ENCODE results near the gene ZNF467.

ZNF467 gene

DNA sequence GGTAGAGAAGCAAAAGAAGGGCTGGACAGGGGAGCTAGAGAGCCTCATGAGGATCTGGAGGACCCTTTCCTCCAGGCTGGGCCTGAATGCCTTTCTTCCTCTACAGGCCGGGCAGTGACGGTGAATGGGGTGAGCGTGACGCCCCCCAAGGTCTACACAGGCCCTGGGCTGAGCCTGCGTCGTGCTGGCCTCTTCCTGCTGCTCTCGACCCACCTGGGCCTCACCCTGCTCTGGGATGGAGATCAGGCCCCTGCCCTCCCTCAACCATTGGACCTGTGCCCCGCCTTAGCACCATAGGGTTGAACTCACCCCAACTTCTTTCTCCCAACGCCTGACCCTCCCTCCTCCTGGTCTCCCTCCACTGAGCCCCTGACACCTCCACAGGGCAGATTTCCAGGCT, 12.6 kb upstream of the ZNF467 start:
- DNase-seq (ENCODE audit: low read depth), result no peak

DNA sequence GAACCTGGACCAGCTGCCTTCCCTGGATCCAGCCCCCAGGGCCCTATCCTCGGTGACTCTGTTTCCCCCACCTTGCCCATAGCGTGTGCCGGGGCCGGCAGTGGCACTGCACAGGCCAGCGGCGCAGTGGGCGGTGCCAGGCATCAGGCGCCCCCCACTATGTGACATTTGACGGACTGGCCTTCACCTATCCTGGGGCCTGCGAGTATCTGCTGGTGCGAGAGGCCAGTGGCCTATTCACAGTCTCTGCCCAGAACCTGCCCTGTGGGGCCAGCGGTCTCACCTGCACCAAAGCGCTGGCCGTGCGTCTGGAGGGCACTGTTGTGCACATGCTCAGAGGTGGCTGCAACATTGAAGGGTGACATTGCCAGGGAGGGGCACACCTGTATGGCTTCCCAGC, 12.0 kb upstream of the ZNF467 start:
- DNase-seq (ENCODE audit: low read depth), result no peak

DNA sequence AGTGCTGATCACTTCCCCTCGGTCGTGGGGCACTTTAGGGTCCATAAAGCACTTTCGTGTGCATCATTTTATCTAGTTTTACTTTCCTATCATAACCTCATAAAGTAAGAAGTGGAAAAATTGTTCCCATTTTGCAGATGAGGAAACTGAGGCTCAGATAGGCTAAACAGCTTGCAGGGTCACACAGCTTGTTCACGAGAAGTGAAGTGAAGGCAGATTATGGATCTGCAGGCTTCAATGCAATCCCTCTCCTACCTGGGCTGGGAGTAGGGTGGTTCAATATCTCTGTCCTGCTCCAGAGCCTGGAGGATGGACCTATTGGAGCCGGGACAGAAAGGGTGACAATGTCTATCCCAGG, 10.8 kb upstream of the ZNF467 start:
- no peak for DNase-seq (ENCODE audit: low read depth)

DNA sequence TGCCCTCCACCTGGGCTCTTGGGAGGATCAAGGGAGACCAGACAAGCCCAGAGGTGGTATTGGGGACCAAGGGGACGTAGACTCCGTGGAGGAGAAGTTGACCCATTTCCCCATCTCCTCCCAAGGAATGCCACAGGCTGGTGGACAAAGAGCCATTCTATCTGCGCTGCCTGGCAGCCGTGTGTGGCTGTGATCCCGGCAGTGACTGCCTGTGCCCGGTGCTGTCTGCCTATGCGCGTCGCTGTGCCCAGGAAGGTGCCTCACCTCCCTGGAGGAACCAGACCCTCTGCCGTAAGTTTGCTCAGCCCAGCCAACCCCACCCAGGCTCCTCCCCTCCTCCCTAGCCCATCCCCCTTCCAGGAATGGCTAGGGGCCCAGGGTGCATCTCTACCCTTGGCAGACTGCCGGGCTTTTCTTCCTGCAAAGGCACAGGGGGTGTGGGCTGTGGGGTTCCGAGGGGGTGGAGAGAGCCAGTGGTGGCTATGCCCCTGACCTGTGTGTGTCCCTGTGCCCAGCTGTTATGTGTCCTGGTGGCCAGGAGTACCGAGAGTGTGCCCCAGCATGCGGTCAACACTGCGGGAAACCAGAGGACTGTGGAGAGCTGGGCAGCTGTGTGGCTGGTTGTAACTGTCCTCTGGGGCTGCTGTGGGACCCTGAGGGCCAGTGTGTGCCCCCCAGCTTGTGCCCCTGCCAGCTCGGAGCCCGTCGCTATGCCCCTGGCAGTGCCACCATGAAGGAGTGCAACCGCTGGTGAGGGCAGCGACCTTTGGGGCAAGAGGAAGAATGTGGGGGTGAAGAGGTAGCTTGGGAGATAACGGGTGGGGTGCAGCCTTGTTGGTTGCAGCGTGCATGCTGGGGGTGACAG, 10.2 kb upstream of the ZNF467 start:
- DNase-seq (ENCODE audit: low read depth), result no peak

DNA sequence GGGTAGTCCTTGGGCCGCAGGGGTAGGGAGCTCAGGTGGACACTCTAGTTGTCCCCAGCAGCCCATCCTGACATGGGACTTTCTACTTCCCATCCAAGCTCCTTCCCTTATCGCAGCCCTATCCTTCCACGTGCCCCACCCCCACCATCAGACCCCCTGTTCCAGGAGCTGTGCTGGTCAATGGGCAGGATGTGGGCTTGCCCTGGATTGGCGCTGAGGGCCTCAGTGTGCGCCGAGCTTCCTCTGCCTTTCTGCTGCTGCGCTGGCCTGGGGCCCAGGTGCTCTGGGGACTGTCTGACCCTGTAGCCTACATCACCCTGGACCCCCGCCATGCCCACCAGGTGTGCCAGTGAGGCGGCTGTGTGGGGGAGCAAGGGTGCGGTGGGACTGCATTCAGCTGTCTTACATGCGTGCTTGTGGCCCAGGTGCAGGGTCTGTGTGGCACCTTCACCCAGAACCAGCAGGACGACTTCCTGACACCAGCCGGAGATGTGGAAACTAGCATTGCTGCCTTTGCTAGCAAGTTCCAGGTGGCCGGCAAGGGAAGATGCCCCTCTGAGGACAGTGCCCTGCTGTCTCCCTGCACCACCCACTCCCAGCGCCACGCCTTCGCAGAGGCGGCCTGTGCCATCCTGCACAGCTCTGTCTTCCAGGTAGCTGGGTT, 9.4 kb upstream of the ZNF467 start:
- no peak for DNase-seq (ENCODE audit: low read depth)

DNA sequence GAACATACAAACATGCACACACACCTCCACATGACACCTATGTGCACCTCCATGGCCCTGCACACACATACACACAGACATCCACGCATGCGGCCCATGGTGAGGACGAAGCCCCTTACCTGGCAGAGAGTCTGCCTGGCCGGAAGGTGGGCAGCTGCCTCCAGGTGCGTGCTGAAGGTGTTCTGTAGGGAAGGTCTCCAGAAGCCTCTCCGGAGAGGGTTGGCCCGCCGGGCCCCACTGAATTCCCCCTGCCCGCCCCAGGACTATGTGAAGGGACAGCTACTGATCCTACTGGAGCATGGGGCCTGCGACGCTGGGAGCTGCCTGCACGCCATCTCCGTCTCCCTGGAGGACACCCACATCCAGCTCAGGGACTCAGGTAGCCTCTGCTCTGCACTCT, 8.5 kb upstream of the ZNF467 start:
- no peak for DNase-seq (ENCODE audit: low read depth)

DNA sequence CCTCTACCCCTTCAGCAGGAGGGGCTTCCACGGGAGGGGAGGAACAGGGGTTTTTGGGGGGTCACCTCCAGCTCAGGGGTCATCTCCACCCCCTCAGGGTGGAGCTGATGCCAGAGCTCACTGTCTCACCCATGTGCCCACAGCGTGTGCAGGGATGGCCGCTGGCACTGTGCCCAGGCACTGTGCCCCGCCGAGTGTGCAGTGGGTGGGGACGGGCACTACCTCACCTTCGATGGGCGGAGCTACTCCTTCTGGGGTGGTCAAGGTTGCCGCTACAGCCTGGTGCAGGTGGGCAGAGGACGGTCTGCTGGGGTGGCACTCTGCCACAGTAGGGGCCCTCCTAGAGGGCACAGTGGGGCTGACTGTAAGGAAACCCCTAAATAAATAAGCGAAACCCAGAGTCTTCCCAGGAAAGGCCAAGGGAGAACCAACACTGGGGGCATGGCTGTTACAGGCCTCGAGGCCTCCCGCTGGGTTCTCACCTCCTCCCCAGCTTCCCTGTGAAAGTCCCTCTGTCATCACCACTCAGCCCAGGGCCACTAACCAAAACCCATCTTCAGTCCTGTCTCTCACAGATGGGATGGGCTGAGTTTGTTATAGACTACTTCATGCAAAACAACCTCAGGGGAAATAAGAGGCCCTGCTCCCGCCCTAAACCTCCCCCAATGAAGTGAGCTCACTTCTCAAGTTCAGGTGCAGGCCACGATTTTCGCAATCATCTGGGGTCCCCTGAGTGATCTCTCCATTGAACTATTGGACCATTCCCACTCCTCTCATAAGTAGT, 7.4 kb upstream of the ZNF467 start:
- DNase-seq (ENCODE audit: low read depth), result no peak

DNA sequence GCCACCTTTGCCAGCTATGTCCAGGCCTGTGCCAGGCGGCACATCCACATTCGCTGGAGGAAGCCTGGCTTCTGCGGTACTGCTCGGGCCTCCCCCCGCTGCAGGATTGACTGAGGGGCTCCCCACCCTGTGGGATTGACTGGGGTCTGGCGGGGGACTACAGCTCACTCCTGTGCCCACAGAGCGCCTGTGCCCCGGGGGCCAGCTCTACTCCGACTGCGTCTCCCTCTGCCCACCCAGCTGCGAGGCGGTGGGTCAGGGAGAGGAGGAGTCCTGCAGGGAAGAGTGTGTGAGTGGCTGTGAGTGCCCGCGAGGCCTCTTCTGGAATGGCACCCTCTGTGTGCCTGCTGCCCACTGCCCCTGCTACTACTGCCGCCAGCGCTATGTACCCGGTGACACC, 6.7 kb upstream of the ZNF467 start:
- DNase-seq (ENCODE audit: low read depth), result no peak

DNA sequence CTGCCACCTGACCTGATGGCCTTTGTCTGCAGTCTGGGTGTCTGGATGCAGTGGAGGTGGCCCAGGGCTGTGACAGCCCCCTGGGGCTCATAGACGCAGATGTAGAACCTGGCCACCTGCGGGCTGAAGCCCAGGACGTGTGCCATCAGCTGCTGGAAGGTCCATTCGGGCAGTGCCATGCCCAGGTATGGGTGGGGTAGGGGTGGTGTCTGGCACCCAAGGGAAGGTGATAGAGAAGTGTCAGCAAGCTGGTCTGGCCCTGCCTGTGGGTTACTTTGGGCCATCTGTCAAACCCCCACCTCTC, 6.1 kb upstream of the ZNF467 start:
- no peak for DNase-seq (ENCODE audit: low read depth)

DNA sequence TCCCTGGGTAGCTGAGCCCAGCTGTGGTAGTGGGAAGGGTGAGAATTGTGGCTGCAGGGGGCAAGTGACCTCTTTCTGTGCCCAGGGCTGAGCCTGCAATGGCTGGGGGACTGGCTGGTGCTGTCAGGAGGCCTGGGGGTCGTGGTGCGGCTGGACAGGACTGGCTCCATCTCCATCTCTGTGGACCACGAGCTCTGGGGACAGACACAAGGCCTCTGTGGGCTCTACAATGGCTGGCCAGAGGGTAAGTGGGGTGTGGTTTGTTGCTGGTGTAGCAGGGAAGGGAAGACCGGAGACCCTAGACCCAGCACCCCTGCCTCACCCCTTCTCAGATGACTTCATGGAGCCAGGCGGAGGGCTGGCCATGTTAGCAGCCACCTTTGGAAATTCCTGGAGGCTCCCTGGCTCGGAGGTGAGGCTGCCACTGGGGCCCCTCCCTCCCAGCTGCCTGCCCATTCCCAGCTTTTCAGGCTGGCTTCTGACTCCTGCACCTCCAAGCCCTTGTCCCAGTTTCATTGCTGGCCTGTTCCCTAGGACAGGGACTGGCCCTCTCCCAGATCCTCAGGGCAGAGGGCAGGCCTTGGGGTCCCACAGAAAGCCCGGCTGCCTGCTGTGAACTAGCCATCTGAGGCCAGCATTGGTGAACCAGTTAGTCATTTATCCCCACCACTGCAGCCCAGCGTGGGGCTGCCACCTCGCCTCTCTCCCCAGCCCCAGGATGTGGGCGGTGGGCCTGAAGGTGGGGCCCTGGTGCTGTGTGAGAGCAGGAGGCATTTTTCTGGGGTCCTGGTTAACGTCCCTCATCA, 5.5 kb upstream of the ZNF467 start:
- no peak for DNase-seq (ENCODE audit: low read depth)

DNA sequence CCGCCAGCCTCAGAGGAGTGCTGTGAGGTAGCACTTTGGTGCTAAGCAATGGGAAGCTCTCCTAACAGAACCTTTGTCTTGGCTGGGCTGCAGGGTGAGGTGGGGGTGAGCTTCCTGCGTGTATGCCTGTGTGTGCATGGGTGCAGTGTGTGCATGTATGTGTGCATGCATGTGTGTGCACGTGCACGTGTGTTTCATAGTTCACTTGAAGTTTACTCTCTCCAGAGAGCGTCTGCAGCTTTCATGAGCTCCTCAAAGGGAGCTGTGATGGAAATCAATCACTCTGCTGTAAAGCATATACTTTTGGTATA, 4.9 kb upstream of the ZNF467 start:
- DNase-seq (ENCODE audit: low read depth), result no peak

DNA sequence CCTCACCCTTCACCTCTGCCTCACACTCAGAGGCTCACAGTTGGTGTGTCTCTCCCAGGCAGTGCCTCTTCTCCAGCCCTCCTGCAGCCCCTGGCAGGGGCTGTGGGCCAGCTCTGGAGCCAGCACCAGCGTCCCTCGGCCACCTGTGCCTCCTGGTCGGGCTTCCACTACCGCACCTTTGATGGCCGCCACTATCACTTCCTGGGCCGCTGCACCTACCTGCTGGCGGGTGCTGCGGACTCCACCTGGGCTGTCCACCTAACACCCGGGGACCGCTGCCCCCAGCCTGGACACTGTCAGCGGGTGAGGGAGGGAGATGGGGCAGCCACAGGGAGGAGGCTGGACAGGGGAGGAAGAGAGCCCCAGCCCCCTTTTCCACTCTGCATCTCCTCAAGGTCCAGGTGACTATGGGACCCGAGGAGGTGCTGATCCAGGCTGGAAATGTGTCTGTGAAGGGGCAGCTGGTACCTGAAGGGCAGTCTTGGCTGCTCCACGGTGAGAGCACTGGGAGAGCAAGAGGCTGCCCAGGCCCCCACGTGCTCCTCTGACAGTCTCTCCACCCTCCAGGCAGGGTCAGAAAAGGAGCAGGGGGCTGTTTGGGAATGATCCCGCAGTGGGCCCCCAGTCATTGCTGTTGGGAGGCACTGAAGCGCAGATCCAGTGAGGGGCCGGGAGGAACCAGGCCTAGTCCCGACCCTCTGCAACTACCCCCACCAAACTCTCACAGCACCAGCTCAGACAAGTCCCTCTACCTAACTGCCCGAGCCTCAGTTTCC, 4.4 kb upstream of the ZNF467 start:
- no peak for DNase-seq (ENCODE audit: low read depth)

DNA sequence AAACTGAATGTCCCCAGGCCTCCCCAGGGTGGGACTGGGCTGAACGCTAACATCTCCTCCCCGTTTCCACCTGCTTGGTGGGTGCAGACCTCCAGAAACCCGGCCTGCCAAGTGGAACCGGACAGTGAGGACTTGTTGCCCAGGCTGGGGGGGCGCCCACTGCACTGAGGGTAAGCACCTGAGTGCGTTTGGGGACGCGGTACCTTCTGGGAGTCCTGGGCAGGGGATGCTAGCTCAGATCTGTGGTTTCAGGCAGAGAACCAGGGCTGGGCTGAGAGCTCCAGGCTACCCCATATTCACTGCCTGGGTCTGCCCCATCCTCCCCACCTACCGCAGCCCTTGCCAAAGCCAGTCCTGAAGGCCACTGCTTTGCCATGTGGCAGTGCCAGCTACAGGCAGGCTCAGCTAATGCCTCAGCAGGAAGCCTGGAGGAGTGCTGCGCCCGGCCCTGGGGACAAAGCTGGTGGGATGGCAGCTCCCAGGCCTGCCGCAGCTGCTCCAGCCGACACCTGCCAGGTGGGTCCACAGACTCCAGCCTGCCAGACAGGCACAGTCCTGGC, 3.5 kb upstream of the ZNF467 start:
- no peak for DNase-seq (ENCODE audit: low read depth)

DNA sequence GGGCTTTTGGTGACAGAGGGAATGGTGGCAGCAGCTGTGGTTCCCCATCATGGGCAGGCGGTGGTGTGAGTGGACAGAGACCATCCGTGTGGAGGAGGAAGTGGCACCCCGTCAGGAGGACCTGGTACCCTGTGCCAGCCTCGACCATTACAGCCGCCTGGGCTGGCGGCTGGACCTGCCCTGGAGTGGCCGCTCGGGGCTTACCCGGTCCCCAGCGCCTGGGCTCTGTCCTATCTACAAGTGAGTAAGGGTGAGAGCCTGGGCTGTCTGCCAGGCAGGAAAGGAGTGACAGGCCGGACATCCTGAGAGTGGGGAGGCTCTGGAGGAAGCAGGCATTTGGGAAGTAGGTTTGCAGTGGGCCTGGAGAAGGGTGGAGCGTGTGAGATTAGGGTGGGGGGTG, 2.9 kb upstream of the ZNF467 start:
- DNase-seq (ENCODE audit: low read depth), result no peak

DNA sequence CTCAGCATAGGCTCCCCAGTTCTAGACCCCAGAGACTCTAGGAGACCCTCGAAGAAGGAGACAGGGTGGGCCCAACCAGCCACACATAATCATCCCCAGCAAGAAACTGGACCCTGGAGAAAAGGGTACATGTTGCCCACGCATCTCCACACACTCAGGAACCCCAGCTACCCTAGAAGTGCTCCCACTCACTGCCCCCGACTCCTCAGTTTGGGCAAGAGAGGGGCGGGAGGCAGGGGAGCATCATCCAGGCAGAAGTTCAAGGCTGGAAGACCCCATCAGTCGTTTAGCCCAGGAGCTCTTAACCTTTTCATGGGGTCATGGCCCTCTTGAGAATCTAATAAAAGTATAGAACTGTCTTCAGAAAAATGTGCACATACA, 1.8 kb upstream of the ZNF467 start:
- no peak for DNase-seq (ENCODE audit: low read depth)

DNA sequence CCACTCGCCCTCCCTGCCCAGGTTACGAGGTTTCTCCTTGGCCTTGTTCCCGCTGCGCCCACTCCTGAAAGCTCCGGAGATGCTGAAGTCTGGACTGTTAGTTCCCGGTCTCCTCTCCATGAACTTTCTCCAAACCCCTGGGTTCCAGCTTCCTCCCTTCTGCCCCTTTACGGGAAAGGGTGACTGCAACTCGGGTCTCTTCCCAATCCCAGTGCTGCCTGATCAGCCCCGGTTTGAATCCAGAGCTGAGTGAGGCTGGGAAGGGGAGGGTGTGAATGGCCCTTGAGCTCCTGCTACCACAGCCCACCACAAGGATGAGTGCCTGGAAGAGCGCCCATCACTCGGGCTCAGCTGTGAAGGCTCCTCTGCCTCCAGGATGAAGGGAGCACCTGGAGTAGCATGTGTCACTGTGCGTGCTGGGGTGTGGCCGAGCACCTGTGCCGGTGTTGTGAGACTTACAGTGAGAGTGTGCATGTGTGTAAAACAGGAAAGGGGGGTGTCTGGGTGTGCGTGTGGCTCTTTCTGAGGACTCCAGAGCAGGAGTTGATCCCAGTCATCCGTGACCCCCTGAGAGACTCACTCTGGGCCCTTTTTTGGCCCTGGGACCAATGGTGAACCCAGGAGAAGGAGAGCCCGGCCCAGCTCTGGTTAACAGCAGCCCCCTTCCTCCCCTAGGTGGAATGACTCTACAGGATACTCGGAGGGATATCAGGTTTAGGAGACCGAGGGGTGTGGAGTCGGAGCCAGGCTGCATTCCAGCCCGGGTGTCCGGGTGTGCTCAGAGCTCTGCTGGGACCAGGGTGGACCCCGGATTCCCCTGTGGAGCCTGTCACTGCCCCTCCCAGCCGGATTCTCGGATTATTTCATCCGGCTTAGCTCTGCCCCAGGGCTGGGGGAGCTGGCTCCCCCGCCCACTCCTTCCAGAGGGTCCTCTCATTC, 1.1 kb upstream of the ZNF467 start:
- no peak for DNase-seq (ENCODE audit: low read depth)

DNA sequence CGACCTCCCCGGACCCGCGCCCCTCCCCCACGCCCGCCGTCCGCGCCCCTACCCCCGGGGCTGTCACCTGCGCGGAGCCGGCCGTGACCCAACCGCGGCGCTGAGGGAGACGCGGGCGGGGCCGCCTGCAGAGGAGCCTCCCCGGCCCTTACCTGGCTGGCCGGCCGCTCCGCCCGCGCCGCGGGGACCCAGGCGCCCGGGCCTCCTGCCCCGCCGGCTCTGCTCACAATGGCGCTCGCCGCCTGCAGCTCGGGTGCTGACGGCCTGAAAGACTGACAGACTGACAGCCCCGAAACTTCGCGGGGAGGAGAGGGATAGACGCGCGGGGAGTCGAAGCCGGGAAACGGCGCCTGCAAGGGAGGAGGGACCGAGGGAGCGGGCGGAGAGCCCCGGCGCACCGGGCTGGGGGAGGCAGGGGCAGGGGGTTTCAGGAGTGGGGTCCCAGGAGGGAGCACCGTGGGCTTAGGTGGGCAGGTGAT, 393 bp downstream of the ZNF467 start:
- DNase-seq (ENCODE audit: low read depth), result no peak

DNA sequence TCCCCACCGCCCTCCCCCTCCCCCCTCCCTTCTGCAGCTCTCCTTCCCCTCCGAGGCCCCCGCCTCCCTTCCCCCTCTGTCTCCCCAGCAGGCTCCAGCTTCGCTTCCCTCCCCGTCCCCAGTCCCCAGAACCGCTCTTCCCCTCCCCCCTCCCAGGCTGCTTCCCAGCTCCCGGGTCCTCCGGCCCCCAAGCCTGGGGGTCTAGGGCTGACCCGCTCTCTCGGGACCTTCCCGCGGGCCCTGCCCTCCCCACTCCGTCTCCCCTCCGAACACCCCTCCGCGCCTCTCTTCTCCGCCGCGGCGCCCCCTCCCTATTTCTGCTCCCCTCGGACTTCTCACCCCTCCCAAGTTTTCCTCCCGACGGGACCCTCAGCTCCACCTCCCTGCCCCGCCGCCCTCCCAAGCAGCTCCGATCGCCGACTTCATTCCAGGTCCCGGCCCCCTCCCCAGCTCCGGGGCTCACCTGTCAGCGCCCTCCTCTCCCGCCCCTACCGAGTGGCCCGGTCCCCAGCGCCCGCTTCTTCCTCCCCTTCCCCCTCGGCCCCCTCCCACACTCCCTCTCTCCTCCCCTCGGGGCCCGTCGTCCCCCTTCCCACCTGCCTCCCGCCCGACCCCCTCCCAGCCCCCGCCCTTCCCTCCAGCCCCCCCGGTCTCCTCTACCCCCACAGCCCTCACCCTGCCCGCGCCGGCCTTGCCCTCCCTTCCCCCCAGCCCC, 990 bp downstream of the ZNF467 start:
- no peak for DNase-seq (ENCODE audit: low read depth)

DNA sequence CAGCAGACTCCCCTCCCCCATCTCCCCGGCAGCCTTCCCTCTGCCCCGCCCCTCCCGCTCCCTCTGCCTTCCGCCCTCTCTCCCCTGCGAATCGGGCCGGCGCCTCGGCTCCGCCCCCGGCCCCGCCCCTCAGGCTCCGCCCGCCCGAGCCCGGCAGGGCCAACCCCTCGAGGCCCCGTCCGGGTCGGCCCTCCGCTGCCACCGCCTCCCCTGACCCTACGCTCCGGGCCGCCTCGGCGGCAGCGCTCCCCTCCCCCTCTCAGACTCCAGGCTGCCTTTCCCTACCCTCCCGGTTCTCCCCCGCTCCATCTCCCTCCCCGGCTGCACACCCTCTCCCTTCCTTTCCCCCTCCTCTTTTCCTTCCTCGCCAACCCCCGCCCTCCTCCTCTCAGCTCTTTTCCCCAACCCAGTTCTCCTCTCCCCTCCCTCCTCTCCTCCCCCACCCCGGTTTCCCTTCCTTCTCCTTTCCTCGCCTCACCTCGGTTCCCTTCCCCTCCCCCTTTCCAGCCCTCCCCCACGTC, 1.6 kb downstream of the ZNF467 start:
- peak; percentile 83 for DNase-seq (ENCODE audit: low read depth)
